Measurements from ENCODE around the gene CDHR1.

Gene CDHR1

DNA sequence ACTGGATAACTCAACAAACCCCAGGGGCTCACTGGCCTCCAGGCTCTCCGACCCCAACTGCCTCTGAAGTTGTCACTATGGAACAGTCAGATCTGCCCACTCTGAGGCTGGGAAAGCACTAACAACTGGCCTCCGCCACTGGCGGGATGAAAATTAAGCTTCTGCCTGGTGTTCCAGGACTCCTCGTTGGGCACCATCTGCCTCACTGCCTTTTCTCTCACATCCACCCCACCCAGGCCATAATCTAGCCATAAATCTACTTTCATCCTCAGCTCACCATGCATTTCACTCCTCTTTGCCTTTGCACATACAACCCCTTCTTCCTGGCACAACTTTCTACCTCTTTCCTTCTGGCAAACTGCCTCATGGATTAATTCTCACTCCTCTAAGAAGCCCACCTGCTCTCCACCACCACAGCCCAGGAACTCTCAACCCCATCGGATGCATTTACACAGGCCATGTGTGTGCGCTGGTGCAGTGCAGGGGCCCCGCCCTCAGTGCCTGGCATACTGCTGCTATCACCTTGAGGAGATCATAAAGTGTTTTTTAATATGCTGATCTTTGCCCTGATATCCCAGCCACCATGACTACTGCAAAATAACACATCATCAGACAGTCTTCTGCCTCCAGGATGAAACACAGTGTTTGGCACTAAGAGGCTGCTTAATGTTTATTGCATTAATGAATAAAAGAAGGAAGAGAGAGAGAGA is 4.0 kb downstream of the CDHR1 start:
- TF ChIP-seq POLR2AphosphoS5 (IDR thresholded peaks at IDR 0.05; ENCODE audit: low read depth, low read length): no peak
- no peak for TF ChIP-seq FOXP2 (optimal IDR thresholded peaks at IDR 0.05; ENCODE audit: borderline replicate concordance, extremely low read depth, extremely low read length, insufficient read depth)
- TF ChIP-seq, protein P1, sequence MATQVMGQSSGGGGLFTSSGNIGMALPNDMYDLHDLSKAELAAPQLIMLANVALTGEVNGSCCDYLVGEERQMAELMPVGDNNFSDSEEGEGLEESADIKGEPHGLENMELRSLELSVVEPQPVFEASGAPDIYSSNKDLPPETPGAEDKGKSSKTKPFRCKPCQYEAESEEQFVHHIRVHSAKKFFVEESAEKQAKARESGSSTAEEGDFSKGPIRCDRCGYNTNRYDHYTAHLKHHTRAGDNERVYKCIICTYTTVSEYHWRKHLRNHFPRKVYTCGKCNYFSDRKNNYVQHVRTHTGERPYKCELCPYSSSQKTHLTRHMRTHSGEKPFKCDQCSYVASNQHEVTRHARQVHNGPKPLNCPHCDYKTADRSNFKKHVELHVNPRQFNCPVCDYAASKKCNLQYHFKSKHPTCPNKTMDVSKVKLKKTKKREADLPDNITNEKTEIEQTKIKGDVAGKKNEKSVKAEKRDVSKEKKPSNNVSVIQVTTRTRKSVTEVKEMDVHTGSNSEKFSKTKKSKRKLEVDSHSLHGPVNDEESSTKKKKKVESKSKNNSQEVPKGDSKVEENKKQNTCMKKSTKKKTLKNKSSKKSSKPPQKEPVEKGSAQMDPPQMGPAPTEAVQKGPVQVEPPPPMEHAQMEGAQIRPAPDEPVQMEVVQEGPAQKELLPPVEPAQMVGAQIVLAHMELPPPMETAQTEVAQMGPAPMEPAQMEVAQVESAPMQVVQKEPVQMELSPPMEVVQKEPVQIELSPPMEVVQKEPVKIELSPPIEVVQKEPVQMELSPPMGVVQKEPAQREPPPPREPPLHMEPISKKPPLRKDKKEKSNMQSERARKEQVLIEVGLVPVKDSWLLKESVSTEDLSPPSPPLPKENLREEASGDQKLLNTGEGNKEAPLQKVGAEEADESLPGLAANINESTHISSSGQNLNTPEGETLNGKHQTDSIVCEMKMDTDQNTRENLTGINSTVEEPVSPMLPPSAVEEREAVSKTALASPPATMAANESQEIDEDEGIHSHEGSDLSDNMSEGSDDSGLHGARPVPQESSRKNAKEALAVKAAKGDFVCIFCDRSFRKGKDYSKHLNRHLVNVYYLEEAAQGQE (IDR thresholded peaks at IDR 0.05; ENCODE audit: insufficient read depth in 1 of 2, low read depth in 2 of 2, low read length in 2 of 2): no peak
- no peak for TF ChIP-seq TAF1 (IDR thresholded peaks at IDR 0.05; ENCODE audit: borderline replicate concordance, insufficient read depth, low read length)
- TF ChIP-seq SIN3A (IDR thresholded peaks at IDR 0.05; ENCODE audit: borderline replicate concordance, insufficient read depth, low read length): no peak

- no peak for TF ChIP-seq FOXP2 (optimal IDR thresholded peaks at IDR 0.05; ENCODE audit: borderline replicate concordance, extremely low read depth, extremely low read length, insufficient read depth)
- no peak for TF ChIP-seq SIN3A (IDR thresholded peaks at IDR 0.05; ENCODE audit: borderline replicate concordance, insufficient read depth, low read length)
- TF ChIP-seq, protein P1 (IDR thresholded peaks at IDR 0.05; ENCODE audit: insufficient read depth in 1 of 2, low read depth in 2 of 2, low read length in 2 of 2): no peak
- TF ChIP-seq TAF1 (IDR thresholded peaks at IDR 0.05; ENCODE audit: borderline replicate concordance, insufficient read depth, low read length): no peak
- no peak for TF ChIP-seq POLR2AphosphoS5 (IDR thresholded peaks at IDR 0.05; ENCODE audit: low read depth, low read length)
Observed at GRCh38 chr10:84200537-84201243, 6.4 kb downstream of the CDHR1 start.

GRCh38 chr10:84201244-84201606 is 6.9 kb downstream of the CDHR1 start:
- no peak for TF ChIP-seq SIN3A (IDR thresholded peaks at IDR 0.05; ENCODE audit: borderline replicate concordance, insufficient read depth, low read length)

GRCh38 chr10:84201682-84202081 is 7.3 kb downstream of the CDHR1 start:
- TF ChIP-seq SIN3A (IDR thresholded peaks at IDR 0.05; ENCODE audit: borderline replicate concordance, insufficient read depth, low read length) (no peak), POLR2AphosphoS5 (IDR thresholded peaks at IDR 0.05; ENCODE audit: low read depth, low read length) (no peak), FOXP2 (optimal IDR thresholded peaks at IDR 0.05; ENCODE audit: borderline replicate concordance, extremely low read depth, extremely low read length, insufficient read depth) (no peak), TAF1 (IDR thresholded peaks at IDR 0.05; ENCODE audit: borderline replicate concordance, insufficient read depth, low read length) (no peak)
- TF ChIP-seq, protein P1 (IDR thresholded peaks at IDR 0.05; ENCODE audit: insufficient read depth in 1 of 2, low read depth in 2 of 2, low read length in 2 of 2): no peak

DNA sequence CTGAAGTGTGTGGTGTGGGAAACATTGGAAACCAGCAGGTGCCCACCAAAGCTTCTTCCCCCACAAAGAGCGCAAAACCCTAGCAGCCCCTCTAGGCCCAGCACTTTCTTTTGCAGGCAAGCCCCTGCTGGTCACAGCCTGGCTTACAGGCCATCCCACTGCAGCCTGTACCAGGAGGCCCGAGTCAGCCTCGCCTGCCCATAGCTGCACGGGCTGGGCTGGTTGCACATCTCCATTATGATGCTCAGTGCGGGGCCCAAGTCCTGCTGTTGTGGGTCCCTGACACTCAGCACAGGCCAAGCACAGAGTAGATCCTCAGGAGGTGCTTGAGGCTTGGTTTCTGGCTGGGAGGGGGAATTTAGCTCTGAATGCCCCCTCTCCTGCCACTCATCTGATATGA is 8.0 kb downstream of the CDHR1 start:
- TF ChIP-seq SIN3A (IDR thresholded peaks at IDR 0.05; ENCODE audit: borderline replicate concordance, insufficient read depth, low read length) (no peak), POLR2AphosphoS5 (IDR thresholded peaks at IDR 0.05; ENCODE audit: low read depth, low read length) (no peak), TAF1 (IDR thresholded peaks at IDR 0.05; ENCODE audit: borderline replicate concordance, insufficient read depth, low read length) (no peak), FOXP2 (optimal IDR thresholded peaks at IDR 0.05; ENCODE audit: borderline replicate concordance, extremely low read depth, extremely low read length, insufficient read depth) (no peak)
- TF ChIP-seq, protein P1 (IDR thresholded peaks at IDR 0.05; ENCODE audit: insufficient read depth in 1 of 2, low read depth in 2 of 2, low read length in 2 of 2): no peak

Measured in PFSK-1 (cell line).